Gastrocnemius medialis (tissue), 4 donors: ENCODE data around the gene BIN2.

Experiments used
- CTCF ChIP-seq, 5 experiments: fragments of 450-650 bp in 3 of 5; fragments of 200-600 bp in 2 of 5; sonication (generic) in 2 of 5; IDR thresholded peaks in 4 of 5; conservative IDR thresholded peaks in 1 of 5; 1 replicate in 4 of 5; 2 replicates in 1 of 5; pipeline ENCODE4 v1.5.1; 2016 to 2019; ENCODE audit warnings: antibody characterized with exemption in 5 of 5, mild to moderate bottlenecking in 3 of 5, moderate library complexity in 3 of 5
- POLR2A ChIP-seq, 2 donors: fragments of 450-650 bp; IDR thresholded peaks; one replicate each; pipeline ENCODE4 v1.6.1; 2017; ENCODE audit warnings: antibody characterized with exemption in 2 of 2, mild to moderate bottlenecking in 2 of 2, moderate library complexity in 2 of 2

GRCh38 chr12:51360315-51360714 is 36.3 kb upstream of the BIN2 start:
- no peak for TF ChIP-seq CTCF (IDR thresholded peaks at IDR 0.05 in 4 of 5, conservative IDR thresholded peaks at IDR 0.05 in 1 of 5)
- no peak for TF ChIP-seq POLR2A (IDR thresholded peaks at IDR 0.05)
